GM12865 (cell line): Measurements from ENCODE around the gene PPP1CC.
"Not testable (repeated sequence)": the region's sequence is repeated elsewhere in the genome, so short reads cannot be mapped to it uniquely, and the experiment has no call there.

Source experiments
- DNase-seq: peaks from one replicate; pipeline ENCODE4 v3.0.0; 2010; ENCODE audit warnings: low read depth
- H3K4me3 ChIP-seq: 2 replicates; pipeline ENCODE4 v1.5.1; 2011; ENCODE audit warnings: mild to moderate bottlenecking, low read depth, low read length, control low read depth
- TF ChIP-seq, protein P1 (sequence below): IDR thresholded peaks from 2 replicates; pipeline ENCODE4 v1.5.1; 2011; ENCODE audit warnings: low read length, control low read depth, low read depth, inconsistent platforms; ENCODE audit not compliant: insufficient read depth; ENCODE audit errors: missing control alignments

Gene PPP1CC

DNA sequence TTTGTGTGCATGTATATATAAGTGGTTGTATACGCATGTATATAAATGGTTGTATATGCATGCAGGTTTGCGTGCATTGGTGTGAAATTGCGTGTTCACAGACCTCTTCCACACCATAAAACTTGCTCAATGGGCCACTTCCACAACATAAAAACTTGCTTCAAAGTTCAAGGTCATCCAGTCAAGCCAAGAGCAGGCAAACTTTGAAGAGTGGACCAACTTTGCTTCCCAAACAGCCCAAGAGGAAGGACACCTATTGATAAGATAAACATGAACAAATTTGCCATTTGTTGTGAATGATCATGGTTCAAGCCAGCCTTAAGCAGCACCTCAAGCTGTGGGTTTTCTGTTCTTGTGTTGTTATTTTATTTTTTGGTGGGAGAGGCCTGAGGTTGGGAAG lies 25.2 kb upstream of the PPP1CC start:
- no peak for DNase-seq
- TF ChIP-seq, protein P1, sequence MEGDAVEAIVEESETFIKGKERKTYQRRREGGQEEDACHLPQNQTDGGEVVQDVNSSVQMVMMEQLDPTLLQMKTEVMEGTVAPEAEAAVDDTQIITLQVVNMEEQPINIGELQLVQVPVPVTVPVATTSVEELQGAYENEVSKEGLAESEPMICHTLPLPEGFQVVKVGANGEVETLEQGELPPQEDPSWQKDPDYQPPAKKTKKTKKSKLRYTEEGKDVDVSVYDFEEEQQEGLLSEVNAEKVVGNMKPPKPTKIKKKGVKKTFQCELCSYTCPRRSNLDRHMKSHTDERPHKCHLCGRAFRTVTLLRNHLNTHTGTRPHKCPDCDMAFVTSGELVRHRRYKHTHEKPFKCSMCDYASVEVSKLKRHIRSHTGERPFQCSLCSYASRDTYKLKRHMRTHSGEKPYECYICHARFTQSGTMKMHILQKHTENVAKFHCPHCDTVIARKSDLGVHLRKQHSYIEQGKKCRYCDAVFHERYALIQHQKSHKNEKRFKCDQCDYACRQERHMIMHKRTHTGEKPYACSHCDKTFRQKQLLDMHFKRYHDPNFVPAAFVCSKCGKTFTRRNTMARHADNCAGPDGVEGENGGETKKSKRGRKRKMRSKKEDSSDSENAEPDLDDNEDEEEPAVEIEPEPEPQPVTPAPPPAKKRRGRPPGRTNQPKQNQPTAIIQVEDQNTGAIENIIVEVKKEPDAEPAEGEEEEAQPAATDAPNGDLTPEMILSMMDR, result no peak

GRCh38 chr12:110766311-110767154 lies 23.8 kb upstream of the PPP1CC start:
- no peak for DNase-seq
- H3K4me3 ChIP-seq, result no peak overlapping the region
- TF ChIP-seq, protein P1, result no peak

More for the DNA sequence above, 25.2 kb upstream of the PPP1CC start:
- H3K4me3 ChIP-seq, result no peak overlapping the region

DNA sequence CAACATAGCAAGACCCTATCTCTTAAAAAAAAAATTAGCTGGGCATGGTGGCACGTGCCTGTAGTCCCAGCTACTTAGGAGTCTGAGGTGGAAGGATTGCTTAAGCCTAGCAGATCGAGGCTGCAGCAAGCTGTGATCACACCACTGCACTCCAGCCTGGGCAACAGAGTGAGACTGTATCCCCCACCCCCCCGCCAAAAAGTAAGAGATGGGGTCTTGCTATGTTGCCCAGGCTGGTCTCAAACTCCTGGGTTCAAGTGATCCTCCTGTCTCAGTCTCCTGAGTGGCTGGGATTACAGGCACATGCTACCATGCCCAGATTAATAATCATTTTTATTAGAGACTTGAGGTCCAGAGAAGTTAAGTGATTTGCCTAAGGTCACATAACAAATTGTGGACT lies 22.9 kb upstream of the PPP1CC start:
- not testable (repeated sequence) for DNase-seq, H3K4me3 ChIP-seq

DNA sequence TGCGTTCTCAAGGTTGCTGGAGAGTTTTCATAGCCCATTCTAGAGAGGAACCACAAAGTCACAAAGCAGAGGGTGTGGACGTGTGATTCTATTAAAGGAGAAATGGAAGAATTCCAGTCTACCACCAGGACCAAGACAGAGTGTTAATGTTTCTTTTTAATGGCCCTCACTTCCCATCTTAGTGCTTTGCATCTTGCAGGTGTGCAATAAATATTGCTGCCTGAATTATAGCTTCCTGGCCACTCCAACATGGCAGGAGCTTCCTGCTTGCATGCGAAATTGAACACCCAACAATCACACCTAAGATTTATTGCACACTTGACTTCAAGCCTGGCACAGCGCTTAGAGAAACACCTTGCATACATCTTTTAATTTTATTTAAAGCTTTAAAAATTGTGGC lies 22.4 kb upstream of the PPP1CC start:
- TF ChIP-seq, protein P1, result no peak
- no peak for DNase-seq
- H3K4me3 ChIP-seq, result no peak overlapping the region

- no peak for DNase-seq
- H3K4me3 ChIP-seq, result no peak overlapping the region
- TF ChIP-seq, protein P1, result no peak
Measured at GRCh38 chr12:110763583-110763982, 20.9 kb upstream of the PPP1CC start.

- no peak overlapping the region for H3K4me3 ChIP-seq
- TF ChIP-seq, protein P1, result no peak
- DNase-seq, result no peak
Measured at GRCh38 chr12:110762891-110763290, 20.2 kb upstream of the PPP1CC start.

DNA sequence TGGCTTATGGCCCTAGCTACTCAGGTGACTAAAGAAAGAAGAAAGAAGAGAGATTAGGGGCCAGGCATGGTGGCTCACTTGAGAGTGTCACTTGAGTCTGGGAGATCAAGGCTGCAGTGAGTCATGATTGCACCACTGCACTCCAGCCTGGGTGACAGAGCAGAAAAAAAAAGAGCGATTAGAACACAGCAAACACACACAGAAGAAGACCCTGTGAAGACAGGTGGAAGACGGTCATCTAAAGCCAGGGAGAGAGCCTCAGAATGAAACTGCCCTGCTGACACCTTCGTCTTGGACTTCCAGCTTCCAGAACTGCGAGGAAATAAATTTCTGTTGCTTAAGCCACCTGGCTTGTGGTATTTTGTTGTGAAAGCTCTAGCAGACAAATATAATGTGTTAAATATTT lies 17.5 kb upstream of the PPP1CC start:
- no peak overlapping the region for H3K4me3 ChIP-seq
- TF ChIP-seq, protein P1, result no peak
- no peak for DNase-seq
